ENCODE measurements around the gene RPL34.

DNA sequence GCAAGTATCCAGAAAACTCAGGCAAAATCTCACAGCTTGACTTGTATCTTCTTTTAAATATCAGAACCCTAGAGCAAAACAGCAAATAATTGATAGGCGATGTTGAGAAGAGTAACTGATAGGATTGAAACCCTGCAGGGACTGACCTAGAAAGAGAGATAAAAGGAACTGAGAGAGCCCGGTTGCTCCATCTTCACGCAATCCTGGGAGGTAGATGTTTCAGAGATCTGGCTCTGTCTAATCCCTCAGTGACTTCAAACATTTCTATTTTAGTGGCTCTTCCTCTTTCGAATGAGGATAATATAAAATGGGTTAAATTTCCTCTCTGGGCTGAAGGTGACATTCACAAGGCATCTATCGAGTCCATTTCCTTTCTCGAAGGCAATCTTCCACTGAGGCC, 39.3 kb upstream of the RPL34 start:
- TF ChIP-seq TAF1 (IDR thresholded peaks at IDR 0.05; ENCODE audit: low read depth) (no peak), CEBPB (IDR thresholded peaks at IDR 0.05) (no peak), EGR1 (IDR thresholded peaks at IDR 0.05) (no peak), RAD21 (IDR thresholded peaks at IDR 0.05; ENCODE audit: low read depth) (no peak), ZBTB7A (IDR thresholded peaks at IDR 0.05; ENCODE audit: low read depth) (no peak), CREB1 (IDR thresholded peaks at IDR 0.05; ENCODE audit: low read depth) (no peak)
- TF ChIP-seq, protein P1, sequence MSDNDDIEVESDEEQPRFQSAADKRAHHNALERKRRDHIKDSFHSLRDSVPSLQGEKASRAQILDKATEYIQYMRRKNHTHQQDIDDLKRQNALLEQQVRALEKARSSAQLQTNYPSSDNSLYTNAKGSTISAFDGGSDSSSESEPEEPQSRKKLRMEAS (IDR thresholded peaks at IDR 0.05) = no peak
- TF ChIP-seq, protein P2, sequence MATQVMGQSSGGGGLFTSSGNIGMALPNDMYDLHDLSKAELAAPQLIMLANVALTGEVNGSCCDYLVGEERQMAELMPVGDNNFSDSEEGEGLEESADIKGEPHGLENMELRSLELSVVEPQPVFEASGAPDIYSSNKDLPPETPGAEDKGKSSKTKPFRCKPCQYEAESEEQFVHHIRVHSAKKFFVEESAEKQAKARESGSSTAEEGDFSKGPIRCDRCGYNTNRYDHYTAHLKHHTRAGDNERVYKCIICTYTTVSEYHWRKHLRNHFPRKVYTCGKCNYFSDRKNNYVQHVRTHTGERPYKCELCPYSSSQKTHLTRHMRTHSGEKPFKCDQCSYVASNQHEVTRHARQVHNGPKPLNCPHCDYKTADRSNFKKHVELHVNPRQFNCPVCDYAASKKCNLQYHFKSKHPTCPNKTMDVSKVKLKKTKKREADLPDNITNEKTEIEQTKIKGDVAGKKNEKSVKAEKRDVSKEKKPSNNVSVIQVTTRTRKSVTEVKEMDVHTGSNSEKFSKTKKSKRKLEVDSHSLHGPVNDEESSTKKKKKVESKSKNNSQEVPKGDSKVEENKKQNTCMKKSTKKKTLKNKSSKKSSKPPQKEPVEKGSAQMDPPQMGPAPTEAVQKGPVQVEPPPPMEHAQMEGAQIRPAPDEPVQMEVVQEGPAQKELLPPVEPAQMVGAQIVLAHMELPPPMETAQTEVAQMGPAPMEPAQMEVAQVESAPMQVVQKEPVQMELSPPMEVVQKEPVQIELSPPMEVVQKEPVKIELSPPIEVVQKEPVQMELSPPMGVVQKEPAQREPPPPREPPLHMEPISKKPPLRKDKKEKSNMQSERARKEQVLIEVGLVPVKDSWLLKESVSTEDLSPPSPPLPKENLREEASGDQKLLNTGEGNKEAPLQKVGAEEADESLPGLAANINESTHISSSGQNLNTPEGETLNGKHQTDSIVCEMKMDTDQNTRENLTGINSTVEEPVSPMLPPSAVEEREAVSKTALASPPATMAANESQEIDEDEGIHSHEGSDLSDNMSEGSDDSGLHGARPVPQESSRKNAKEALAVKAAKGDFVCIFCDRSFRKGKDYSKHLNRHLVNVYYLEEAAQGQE (IDR thresholded peaks at IDR 0.05; ENCODE audit: low read depth) = no peak
- TF ChIP-seq, protein P3, sequence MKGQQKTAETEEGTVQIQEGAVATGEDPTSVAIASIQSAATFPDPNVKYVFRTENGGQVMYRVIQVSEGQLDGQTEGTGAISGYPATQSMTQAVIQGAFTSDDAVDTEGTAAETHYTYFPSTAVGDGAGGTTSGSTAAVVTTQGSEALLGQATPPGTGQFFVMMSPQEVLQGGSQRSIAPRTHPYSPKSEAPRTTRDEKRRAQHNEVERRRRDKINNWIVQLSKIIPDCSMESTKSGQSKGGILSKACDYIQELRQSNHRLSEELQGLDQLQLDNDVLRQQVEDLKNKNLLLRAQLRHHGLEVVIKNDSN (IDR thresholded peaks at IDR 0.05) = no peak

Measured in Ishikawa (cell line).